ENCODE measurements around the gene RASSF1.
A peak's percentile ranks its signal among the peaks of the same experiment; 100 is the strongest.

Gene RASSF1

GRCh38 chr3:50338965-50339364 is 1.7 kb downstream of the RASSF1 start:
- peak overlapping the region; percentile 8 for H3K4me3 ChIP-seq (ENCODE audit: low read depth, low read length)
- DNase-seq (ENCODE audit: low read depth, low spot score), result no peak
- TF ChIP-seq CTCF (IDR thresholded peaks at IDR 0.05; ENCODE audit: insufficient read depth, low read length, missing control alignments), result no peak
- ChIA-PET POLR2A (interaction anchor here (1.9 kb wide), 1 partner anchor 12 kb away, joined by 10 read pairs; the partner anchor contains the start of genes CYB561D2 and NPRL2), CTCF (interaction anchor here (3.0 to 4.9 kb wide), 2 partner anchors 10 to 15 kb away, joined by 11 to 46 read pairs; partner anchors contain the start of genes CYB561D2 and NPRL2)

GRCh38 chr3:50337175-50337861 is 3.3 kb downstream of the RASSF1 start:
- POLR2A ChIA-PET, result interaction anchor here (0.6 to 1.9 kb wide), 10 partner anchors 9 to 1818 kb away, joined by 3 to 31 read pairs (median 3); partner anchors contain the start of genes CYB561D2, DCAF1, HYAL2 and HYAL3
- CTCF ChIA-PET, result interaction anchor here (0.8 to 4.9 kb wide), 6 partner anchors 9 to 205 kb away, joined by 3 to 46 read pairs (median 6); partner anchors contain the start of genes CYB561D2, HYAL2, NPRL2 and TUSC2
- peak; percentile 96 for DNase-seq (ENCODE audit: low read depth, low spot score)
- TF ChIP-seq CTCF (IDR thresholded peaks at IDR 0.05; ENCODE audit: insufficient read depth, low read length, missing control alignments), result no peak
- H3K4me3 ChIP-seq (ENCODE audit: low read depth, low read length), result peak overlapping the region; percentile 92

GRCh38 chr3:50336452-50337174 is 4.0 kb downstream of the RASSF1 start:
- peak overlapping the region; percentile 92 for H3K4me3 ChIP-seq (ENCODE audit: low read depth, low read length)
- POLR2A ChIA-PET, result interaction anchor here (0.6 to 1.9 kb wide), 9 partner anchors 8 to 1818 kb away, joined by 3 to 31 read pairs (median 3); partner anchors contain the start of genes CYB561D2, DCAF1, HYAL3 and NAA80
- DNase-seq (ENCODE audit: low read depth, low spot score), result no peak
- TF ChIP-seq CTCF (IDR thresholded peaks at IDR 0.05; ENCODE audit: insufficient read depth, low read length, missing control alignments), result no peak
- CTCF ChIA-PET, result interaction anchor here (0.8 to 4.9 kb wide), 11 partner anchors 9 to 213 kb away, joined by 3 to 46 read pairs (median 4); partner anchors contain the start of genes CYB561D2, HYAL2, NPRL2 and TUSC2

- H3K4me3 ChIP-seq (ENCODE audit: low read depth, low read length), result peak overlapping the region; percentile 21
- TF ChIP-seq CTCF (IDR thresholded peaks at IDR 0.05; ENCODE audit: insufficient read depth, low read length, missing control alignments), result no peak
- ChIA-PET CTCF (interaction anchor here (1.0 to 3.0 kb wide), 6 partner anchors 11 to 208 kb away, joined by 3 to 18 read pairs (median 3); partner anchors contain the start of gene HYAL2), POLR2A (no interaction called here)
- no peak for DNase-seq (ENCODE audit: low read depth, low spot score)
Measured at GRCh38 chr3:50334339-50335075, 6.1 kb downstream of the RASSF1 start.

GRCh38 chr3:50333744-50334328 is 6.8 kb downstream of the RASSF1 start:
- TF ChIP-seq CTCF (IDR thresholded peaks at IDR 0.05; ENCODE audit: insufficient read depth, low read length, missing control alignments), result no peak
- H3K4me3 ChIP-seq (ENCODE audit: low read depth, low read length), result peak overlapping the region; percentile 15
- ChIA-PET CTCF (interaction anchor here (1.0 to 3.0 kb wide), 5 partner anchors 11 to 208 kb away, joined by 3 to 18 read pairs (median 3); partner anchors contain the start of gene HYAL2), POLR2A (interaction anchor here (1.2 kb wide), 1 partner anchor 12 kb away, joined by 3 read pairs; no protein-coding TSS in a partner anchor)
- DNase-seq (ENCODE audit: low read depth, low spot score), result no peak

All from AG04449 (cell line).